ENCODE data around the gene FNDC5. TPM values are rescaled to one million over a fixed set of nuclear protein-coding genes. Genes with fewer than 3 reads are reported as not detected.

Gene FNDC5
- total and polyA plus RNA-seq, 8 donors, result 0.89 to 21.0 (median 6.7) TPM; not detected in 1

DNA sequence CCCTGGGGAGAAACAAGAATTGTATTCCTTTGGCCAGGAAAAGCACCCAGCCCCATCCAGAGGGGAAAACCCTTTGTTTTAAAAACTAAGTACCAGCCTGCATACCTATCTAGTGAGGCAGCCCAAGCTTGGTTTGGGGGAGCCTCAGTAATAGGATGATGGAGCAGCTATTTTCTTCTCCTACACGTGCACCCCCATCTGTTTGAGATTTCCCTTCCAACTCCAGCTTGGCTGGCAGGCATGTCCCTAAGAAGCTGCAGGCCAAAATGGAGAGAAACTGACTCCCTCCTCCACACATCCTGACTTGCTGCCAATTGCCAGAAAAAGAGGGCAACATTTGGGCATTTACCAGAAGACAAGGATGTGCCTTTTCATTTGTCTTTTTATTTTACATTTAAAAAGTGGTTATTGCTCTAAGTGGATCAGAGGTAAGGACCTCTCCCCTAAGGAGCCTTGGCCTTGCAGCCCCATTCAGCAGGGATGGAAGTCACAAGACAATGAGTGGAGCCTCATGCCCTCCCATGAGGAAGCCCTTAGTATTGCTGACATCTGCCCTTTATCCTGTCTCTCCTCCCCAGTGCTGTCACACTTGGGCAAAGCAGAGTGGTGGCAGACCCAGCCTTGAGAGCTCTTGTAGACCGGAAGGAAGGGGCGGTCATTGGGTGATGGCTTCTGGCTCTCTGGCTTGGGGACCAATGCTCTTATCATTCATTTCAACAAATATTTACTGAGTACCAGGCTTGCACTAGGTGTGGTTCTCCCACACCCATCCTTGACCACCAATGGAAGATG, 8.6 kb downstream of the FNDC5 start:
- no peaks in the 10 kb centered on the region for H3K9me3 ChIP-seq
- intact Hi-C loops (cut with DNase I; ENCODE audit: low total_unique reads), result no loop called here
- no peak for DNase-seq
- peaks cover 9 to 65% (median 55%) of the 10 kb centered on the region in 4 donors for H3K36me3 ChIP-seq
- 71 to 84% (median 78%) methylated on average over 3 of the region's 3 CpGs for WGBS, 5 donors
- TF ChIP-seq POLR2A (IDR thresholded peaks at IDR 0.05) (no peak), EP300 (IDR thresholded peaks at IDR 0.05) (no peak), POLR2AphosphoS5 (IDR thresholded peaks at IDR 0.05) (no peak)
- TF ChIP-seq, protein P1, sequence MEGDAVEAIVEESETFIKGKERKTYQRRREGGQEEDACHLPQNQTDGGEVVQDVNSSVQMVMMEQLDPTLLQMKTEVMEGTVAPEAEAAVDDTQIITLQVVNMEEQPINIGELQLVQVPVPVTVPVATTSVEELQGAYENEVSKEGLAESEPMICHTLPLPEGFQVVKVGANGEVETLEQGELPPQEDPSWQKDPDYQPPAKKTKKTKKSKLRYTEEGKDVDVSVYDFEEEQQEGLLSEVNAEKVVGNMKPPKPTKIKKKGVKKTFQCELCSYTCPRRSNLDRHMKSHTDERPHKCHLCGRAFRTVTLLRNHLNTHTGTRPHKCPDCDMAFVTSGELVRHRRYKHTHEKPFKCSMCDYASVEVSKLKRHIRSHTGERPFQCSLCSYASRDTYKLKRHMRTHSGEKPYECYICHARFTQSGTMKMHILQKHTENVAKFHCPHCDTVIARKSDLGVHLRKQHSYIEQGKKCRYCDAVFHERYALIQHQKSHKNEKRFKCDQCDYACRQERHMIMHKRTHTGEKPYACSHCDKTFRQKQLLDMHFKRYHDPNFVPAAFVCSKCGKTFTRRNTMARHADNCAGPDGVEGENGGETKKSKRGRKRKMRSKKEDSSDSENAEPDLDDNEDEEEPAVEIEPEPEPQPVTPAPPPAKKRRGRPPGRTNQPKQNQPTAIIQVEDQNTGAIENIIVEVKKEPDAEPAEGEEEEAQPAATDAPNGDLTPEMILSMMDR (IDR thresholded peaks at IDR 0.05), result no peak
- H3K4me1 ChIP-seq, result peaks cover 0 to 20% (median 12%) of the 10 kb centered on the region in 4 donors
- H3K4me3 ChIP-seq, result no peak overlapping the region
- H3K27me3 ChIP-seq, result no peaks in the 10 kb centered on the region
- no peak overlapping the region for H3K27ac ChIP-seq

DNA sequence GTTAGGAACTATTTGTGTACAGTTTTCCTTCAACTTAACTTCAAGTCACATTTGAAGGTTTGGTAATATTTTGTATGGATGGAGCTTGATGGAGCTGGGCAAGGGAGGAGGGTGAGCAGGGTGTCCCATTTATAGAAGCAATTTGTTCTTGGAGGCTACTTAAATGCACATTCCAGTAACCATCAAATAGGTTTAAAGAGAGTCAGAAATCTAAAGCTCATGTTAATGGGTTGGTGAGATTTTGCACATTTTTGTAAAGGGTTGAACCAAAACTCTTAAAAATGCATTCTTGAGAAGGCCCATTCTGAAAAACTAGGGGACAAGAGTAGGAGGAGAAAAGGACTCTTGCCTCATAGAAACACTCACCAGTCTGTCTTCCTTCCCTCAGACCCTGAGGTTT, 10.1 kb downstream of the FNDC5 start:
- Histone ChIP-seq H3K27ac (no peak overlapping the region), H3K4me3 (no peak overlapping the region), H3K9me3 (no peaks in the 10 kb centered on the region), H3K36me3 (peaks cover 13 to 80% (median 70%) of the 10 kb centered on the region in 4 donors), H3K4me1 (peaks cover 0 to 12% (median 6%) of the 10 kb centered on the region in 4 donors), H3K27me3 (no peaks in the 10 kb centered on the region)
- TF ChIP-seq, protein P1 (IDR thresholded peaks at IDR 0.05), result no peak
- no peak for TF ChIP-seq POLR2A (IDR thresholded peaks at IDR 0.05)
- DNase-seq, result no peak
- intact Hi-C loops (cut with DNase I; ENCODE audit: low total_unique reads), result no loop called here

DNA sequence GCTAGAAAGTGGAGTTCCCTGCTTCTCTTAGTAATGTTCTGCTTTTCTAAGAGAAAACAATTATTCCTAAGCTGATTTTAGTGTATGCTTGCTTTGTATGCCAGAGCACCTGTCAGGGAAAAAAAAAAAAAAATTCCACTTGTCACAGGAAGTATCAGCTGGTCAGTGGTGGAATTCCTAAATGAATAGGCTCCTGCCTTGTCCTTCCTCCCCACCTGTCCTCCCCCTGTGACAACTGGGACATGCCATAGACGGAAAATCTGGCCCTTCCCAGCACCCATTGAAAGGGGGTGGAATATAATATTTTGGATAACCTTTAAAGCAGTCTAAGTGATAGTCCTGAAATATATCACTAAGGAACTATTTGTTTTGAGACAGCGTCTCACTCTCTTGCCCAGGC, 10.8 kb downstream of the FNDC5 start:
- no peak for DNase-seq
- H3K4me1 ChIP-seq, result peaks cover 0 to 8% (median 4%) of the 10 kb centered on the region in 4 donors
- H3K27ac ChIP-seq, result no peak overlapping the region
- peaks cover 13 to 87% (median 77%) of the 10 kb centered on the region in 4 donors for H3K36me3 ChIP-seq
- H3K4me3 ChIP-seq, result no peak overlapping the region
- H3K27me3 ChIP-seq, result no peaks in the 10 kb centered on the region
- H3K9me3 ChIP-seq, result no peaks in the 10 kb centered on the region
- intact Hi-C loops (cut with DNase I; ENCODE audit: low total_unique reads), result no loop called here
- TF ChIP-seq EP300 (IDR thresholded peaks at IDR 0.05) (no peak), POLR2A (IDR thresholded peaks at IDR 0.05) (no peak), POLR2AphosphoS5 (IDR thresholded peaks at IDR 0.05) (no peak)
- TF ChIP-seq, protein P1 (IDR thresholded peaks at IDR 0.05), result no peak
- 88 to 95% (median 94%) methylated on average over 2 of the region's 2 CpGs for WGBS, 5 donors

DNA sequence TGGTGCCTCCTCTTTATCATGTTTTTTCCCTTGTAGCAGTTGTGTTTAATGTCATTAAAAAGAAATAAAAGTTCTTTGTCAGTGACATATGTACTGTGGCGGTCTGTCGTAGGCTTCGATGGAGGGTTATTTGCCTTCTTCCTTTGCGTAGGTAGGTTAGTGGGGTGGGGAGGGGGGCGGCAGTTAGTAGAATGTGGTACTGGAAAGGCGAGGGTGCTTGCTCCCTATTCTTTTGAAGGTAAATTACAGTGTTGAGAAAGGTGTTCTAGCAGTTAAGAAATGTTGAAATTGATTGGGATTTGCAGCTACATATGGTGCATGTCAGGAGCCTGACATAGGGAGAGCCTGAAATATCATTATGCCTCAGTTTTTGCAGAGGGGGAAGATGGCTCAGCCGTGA, 11.9 kb downstream of the FNDC5 start:
- intact Hi-C loops (cut with DNase I; ENCODE audit: low total_unique reads), result no loop called here
- Histone ChIP-seq H3K4me3 (no peak overlapping the region), H3K4me1 (peaks cover 0 to 8% (median 4%) of the 10 kb centered on the region in 4 donors), H3K36me3 (peaks cover 19 to 89% (median 82%) of the 10 kb centered on the region in 4 donors), H3K27ac (no peak overlapping the region), H3K27me3 (no peaks in the 10 kb centered on the region), H3K9me3 (no peaks in the 10 kb centered on the region)
- no peak for TF ChIP-seq EP300 (IDR thresholded peaks at IDR 0.05)
- no peak for TF ChIP-seq POLR2AphosphoS5 (IDR thresholded peaks at IDR 0.05)
- TF ChIP-seq, protein P1 (IDR thresholded peaks at IDR 0.05), result no peak
- TF ChIP-seq POLR2A (IDR thresholded peaks at IDR 0.05), result no peak
- no peak for DNase-seq
- WGBS, 5 donors, result 89 to 96% (median 95%) methylated on average over 7 of the region's 7 CpGs
